ENCODE results near the gene C1RL.
"Not testable (repeated sequence)": the region's sequence is repeated elsewhere in the genome, so short reads cannot be mapped to it uniquely, and the experiment has no call there.

C1RL gene

GRCh38 chr12:7114008-7114407 is 5.0 kb upstream of the C1RL start:
- no peak for DNase-seq

GRCh38 chr12:7113389-7113871 is 4.4 kb upstream of the C1RL start:
- DNase-seq: peak; percentile 39

- DNase-seq: no peak
These were observed 3.0 kb upstream of the C1RL start for GRCh38 chr12:7112041-7112440.

GRCh38 chr12:7110661-7111060 is 1.6 kb upstream of the C1RL start:
- no peak for DNase-seq

- no peak for DNase-seq
These were observed 532 bp upstream of the C1RL start for GRCh38 chr12:7109572-7109920.

- peak; percentile 75 for DNase-seq
These were observed 815 bp downstream of the C1RL start for GRCh38 chr12:7108003-7108795.

- no peak for DNase-seq
These were observed 1.4 kb downstream of the C1RL start for GRCh38 chr12:7107636-7108002.

- DNase-seq: not testable (repeated sequence)
These were observed 1.8 kb downstream of the C1RL start for GRCh38 chr12:7107181-7107580.

- no peak for DNase-seq
These were observed 2.9 kb downstream of the C1RL start for GRCh38 chr12:7106082-7106481.

- no peak for DNase-seq
These were observed 5.0 kb downstream of the C1RL start for GRCh38 chr12:7103837-7104584.

GRCh38 chr12:7102582-7102981 is 6.4 kb downstream of the C1RL start:
- DNase-seq: no peak

- no peak for DNase-seq
These were observed 7.3 kb downstream of the C1RL start for GRCh38 chr12:7101694-7102131.

GRCh38 chr12:7101047-7101693 is 7.8 kb downstream of the C1RL start:
- no peak for DNase-seq

- no peak for DNase-seq
These were observed 8.8 kb downstream of the C1RL start for GRCh38 chr12:7100239-7100638.

- DNase-seq: no peak
These were observed 9.6 kb downstream of the C1RL start for GRCh38 chr12:7099290-7099996.

- DNase-seq: no peak
These were observed 12.0 kb downstream of the C1RL start for GRCh38 chr12:7096979-7097378.

GRCh38 chr12:7096006-7096932 is 12.7 kb downstream of the C1RL start:
- no peak for DNase-seq

GRCh38 chr12:7093892-7094291 is 15.1 kb downstream of the C1RL start:
- DNase-seq: no peak

GRCh38 chr12:7093486-7093885 is 15.5 kb downstream of the C1RL start:
- no peak for DNase-seq

GRCh38 chr12:7092986-7093460 is 16.0 kb downstream of the C1RL start:
- no peak for DNase-seq

- peak; percentile 54 for DNase-seq
These were observed 16.6 kb downstream of the C1RL start, which contains the start of gene C1R for GRCh38 chr12:7092229-7092985. C1R (minus strand) TSS chr12:7092445; CDS start chr12:7092388, 57 bp downstream.

Data from CD4-positive, alpha-beta T cell treated with Interleukin-15 for 1 hour (primary cell).